Adrenal gland (tissue), 5 donors: ENCODE data around the gene SETD2.

Experiments used
- POLR2A ChIP-seq, 2 donors: fragments of 450-650 bp; IDR thresholded peaks; one replicate each; pipeline ENCODE4 v1.6.1; 2017; ENCODE audit warnings: antibody characterized with exemption in 2 of 2, mild to moderate bottlenecking in 2 of 2, moderate library complexity in 1 of 2
- TF ChIP-seq, protein P1 (sequence below), 6 experiments: fragments of 450-650 bp in 4 of 6; fragments of 200-600 bp in 2 of 6; sonication (generic) in 1 of 6; IDR thresholded peaks; 1 replicate in 5 of 6; 2 replicates in 1 of 6; pipeline versions ENCODE4 v1.5.1 to v1.8.0; 2016 to 2021; ENCODE audit warnings: antibody characterized with exemption in 6 of 6, mild to moderate bottlenecking in 2 of 6, moderate library complexity in 1 of 6
- donor health status: DM: no; HTN: no; CAD: no.

DNA sequence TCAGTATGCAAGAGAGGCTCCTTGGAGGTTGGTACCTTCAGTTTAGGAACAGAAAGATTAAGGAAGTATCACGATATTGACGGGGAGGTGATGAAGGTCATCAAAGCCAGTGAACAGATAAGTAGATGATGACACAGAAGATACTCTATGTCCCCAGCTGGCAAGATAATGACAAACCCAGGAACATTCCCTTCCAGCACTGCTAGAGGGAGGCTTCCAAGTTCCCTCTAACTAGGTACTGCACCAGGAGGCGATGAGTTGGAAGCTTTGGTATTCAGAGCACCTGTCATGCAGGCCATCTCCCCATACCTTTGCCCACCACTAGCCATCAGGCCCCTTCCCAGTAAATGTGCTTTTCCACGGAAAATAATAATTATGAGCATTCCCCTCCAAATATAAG lies 143.6 kb downstream of the SETD2 start:
- TF ChIP-seq POLR2A (IDR thresholded peaks at IDR 0.05), result no peak
- TF ChIP-seq, protein P1, sequence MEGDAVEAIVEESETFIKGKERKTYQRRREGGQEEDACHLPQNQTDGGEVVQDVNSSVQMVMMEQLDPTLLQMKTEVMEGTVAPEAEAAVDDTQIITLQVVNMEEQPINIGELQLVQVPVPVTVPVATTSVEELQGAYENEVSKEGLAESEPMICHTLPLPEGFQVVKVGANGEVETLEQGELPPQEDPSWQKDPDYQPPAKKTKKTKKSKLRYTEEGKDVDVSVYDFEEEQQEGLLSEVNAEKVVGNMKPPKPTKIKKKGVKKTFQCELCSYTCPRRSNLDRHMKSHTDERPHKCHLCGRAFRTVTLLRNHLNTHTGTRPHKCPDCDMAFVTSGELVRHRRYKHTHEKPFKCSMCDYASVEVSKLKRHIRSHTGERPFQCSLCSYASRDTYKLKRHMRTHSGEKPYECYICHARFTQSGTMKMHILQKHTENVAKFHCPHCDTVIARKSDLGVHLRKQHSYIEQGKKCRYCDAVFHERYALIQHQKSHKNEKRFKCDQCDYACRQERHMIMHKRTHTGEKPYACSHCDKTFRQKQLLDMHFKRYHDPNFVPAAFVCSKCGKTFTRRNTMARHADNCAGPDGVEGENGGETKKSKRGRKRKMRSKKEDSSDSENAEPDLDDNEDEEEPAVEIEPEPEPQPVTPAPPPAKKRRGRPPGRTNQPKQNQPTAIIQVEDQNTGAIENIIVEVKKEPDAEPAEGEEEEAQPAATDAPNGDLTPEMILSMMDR (IDR thresholded peaks at IDR 0.05), result no peak
